GM21825 (cell line): ENCODE data around the gene ENTREP1.
"Not testable (repeated sequence)": the region's sequence is repeated elsewhere in the genome, so short reads cannot be mapped to it uniquely, and the experiment has no call there.

Experiments used
- ATAC-seq: cut with Tn5 transposase; IDR thresholded peaks from one replicate; pipeline ENCODE4 v1.9.1; 2021; ENCODE audit warnings: mild to moderate bottlenecking, moderate library complexity; ENCODE audit not compliant: unreplicated experiment

The ENTREP1 gene

GRCh38 chr9:69397384-69398214 lies 72.6 kb downstream of the ENTREP1 start:
- no peak for ATAC-seq

GRCh38 chr9:69400470-69400869 lies 75.5 kb downstream of the ENTREP1 start:
- ATAC-seq, result no peak

GRCh38 chr9:69409936-69410335 lies 84.9 kb downstream of the ENTREP1 start:
- ATAC-seq, result not testable (repeated sequence)

- no peak for ATAC-seq
These were observed 86.2 kb downstream of the ENTREP1 start for GRCh38 chr9:69411246-69411645.

GRCh38 chr9:69411931-69412740 lies 87.1 kb downstream of the ENTREP1 start:
- no peak for ATAC-seq

- no peak for ATAC-seq
These were observed 87.7 kb downstream of the ENTREP1 start for GRCh38 chr9:69412741-69413150.

GRCh38 chr9:69420611-69421270 lies 95.7 kb downstream of the ENTREP1 start:
- ATAC-seq, result no peak

- ATAC-seq, result no peak
These were observed 97.1 kb downstream of the ENTREP1 start for GRCh38 chr9:69421908-69422801.

- no peak for ATAC-seq
These were observed 100.3 kb downstream of the ENTREP1 start for GRCh38 chr9:69425136-69425801.

GRCh38 chr9:69427286-69427685 lies 102.3 kb downstream of the ENTREP1 start:
- ATAC-seq, result no peak

- ATAC-seq, result no peak
These were observed 103.2 kb downstream of the ENTREP1 start for GRCh38 chr9:69428017-69428785.

GRCh38 chr9:69429281-69429680 lies 104.3 kb downstream of the ENTREP1 start:
- ATAC-seq, result no peak

GRCh38 chr9:69430206-69430605 lies 105.2 kb downstream of the ENTREP1 start:
- ATAC-seq, result no peak

- no peak for ATAC-seq
These were observed 106.2 kb downstream of the ENTREP1 start for GRCh38 chr9:69431203-69431602.

- no peak for ATAC-seq
These were observed 106.8 kb downstream of the ENTREP1 start for GRCh38 chr9:69431777-69432176.

- ATAC-seq, result no peak
These were observed 107.6 kb downstream of the ENTREP1 start for GRCh38 chr9:69432623-69433022.

GRCh38 chr9:69433392-69433791 lies 108.4 kb downstream of the ENTREP1 start:
- no peak for ATAC-seq

GRCh38 chr9:69433968-69434367 lies 109.0 kb downstream of the ENTREP1 start:
- ATAC-seq, result no peak

GRCh38 chr9:69439654-69440053 lies 114.6 kb downstream of the ENTREP1 start:
- ATAC-seq, result not testable (repeated sequence)
